ENCODE results near the gene FAM98B. TPM values are rescaled to one million over a fixed set of nuclear protein-coding genes. Genes with fewer than 3 reads are reported as not detected.
A peak's percentile ranks its signal among the peaks of the same experiment; 100 is the strongest.

FAM98B gene
- polyA plus RNA-seq, 1 of the 3 experiments (the other 2 are of a cell fraction), result 5.7 TPM

DNA sequence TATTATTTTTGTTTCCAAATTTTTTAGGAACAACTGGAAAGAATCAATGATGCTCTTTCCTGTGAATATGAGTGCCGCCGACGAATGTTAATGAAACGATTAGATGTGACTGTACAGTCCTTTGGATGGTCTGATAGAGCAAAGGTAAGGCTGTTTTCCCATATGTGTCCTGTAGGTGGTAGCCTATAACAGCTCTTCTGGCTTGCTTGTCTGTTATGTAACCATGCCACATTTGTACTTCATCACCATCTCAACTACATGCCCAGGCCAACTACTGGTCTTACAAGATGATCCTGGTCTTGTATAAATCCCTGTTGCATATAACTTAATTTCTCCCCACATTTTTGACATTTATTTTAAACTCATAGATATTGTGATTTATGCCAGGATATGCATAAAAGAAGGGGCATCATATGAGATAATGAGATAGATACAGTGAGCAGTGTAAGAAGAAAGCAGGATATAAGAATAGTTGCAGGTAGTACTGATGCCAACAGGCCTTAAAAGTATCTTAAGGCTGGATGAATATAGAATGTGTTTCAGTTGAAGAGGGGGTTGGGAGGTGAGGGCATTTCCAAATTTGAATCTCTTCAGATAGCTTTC is 20.3 kb downstream of the FAM98B start (continued):
- TF ChIP-seq, protein P1, sequence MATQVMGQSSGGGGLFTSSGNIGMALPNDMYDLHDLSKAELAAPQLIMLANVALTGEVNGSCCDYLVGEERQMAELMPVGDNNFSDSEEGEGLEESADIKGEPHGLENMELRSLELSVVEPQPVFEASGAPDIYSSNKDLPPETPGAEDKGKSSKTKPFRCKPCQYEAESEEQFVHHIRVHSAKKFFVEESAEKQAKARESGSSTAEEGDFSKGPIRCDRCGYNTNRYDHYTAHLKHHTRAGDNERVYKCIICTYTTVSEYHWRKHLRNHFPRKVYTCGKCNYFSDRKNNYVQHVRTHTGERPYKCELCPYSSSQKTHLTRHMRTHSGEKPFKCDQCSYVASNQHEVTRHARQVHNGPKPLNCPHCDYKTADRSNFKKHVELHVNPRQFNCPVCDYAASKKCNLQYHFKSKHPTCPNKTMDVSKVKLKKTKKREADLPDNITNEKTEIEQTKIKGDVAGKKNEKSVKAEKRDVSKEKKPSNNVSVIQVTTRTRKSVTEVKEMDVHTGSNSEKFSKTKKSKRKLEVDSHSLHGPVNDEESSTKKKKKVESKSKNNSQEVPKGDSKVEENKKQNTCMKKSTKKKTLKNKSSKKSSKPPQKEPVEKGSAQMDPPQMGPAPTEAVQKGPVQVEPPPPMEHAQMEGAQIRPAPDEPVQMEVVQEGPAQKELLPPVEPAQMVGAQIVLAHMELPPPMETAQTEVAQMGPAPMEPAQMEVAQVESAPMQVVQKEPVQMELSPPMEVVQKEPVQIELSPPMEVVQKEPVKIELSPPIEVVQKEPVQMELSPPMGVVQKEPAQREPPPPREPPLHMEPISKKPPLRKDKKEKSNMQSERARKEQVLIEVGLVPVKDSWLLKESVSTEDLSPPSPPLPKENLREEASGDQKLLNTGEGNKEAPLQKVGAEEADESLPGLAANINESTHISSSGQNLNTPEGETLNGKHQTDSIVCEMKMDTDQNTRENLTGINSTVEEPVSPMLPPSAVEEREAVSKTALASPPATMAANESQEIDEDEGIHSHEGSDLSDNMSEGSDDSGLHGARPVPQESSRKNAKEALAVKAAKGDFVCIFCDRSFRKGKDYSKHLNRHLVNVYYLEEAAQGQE (IDR thresholded peaks at IDR 0.05; ENCODE audit: low read depth, low read length), result no peak
- TF ChIP-seq NRF1 (IDR thresholded peaks at IDR 0.05; ENCODE audit: low read depth, low read length) (no peak), TAF1 (IDR thresholded peaks at IDR 0.05; ENCODE audit: borderline replicate concordance, low read depth, low read length) (no peak), MXI1 (IDR thresholded peaks at IDR 0.05; ENCODE audit: low read depth, low read length) (no peak)
- TF ChIP-seq, protein P2, sequence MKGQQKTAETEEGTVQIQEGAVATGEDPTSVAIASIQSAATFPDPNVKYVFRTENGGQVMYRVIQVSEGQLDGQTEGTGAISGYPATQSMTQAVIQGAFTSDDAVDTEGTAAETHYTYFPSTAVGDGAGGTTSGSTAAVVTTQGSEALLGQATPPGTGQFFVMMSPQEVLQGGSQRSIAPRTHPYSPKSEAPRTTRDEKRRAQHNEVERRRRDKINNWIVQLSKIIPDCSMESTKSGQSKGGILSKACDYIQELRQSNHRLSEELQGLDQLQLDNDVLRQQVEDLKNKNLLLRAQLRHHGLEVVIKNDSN (IDR thresholded peaks at IDR 0.05; ENCODE audit: borderline replicate concordance, low read depth), result no peak
- TF ChIP-seq, protein P3, sequence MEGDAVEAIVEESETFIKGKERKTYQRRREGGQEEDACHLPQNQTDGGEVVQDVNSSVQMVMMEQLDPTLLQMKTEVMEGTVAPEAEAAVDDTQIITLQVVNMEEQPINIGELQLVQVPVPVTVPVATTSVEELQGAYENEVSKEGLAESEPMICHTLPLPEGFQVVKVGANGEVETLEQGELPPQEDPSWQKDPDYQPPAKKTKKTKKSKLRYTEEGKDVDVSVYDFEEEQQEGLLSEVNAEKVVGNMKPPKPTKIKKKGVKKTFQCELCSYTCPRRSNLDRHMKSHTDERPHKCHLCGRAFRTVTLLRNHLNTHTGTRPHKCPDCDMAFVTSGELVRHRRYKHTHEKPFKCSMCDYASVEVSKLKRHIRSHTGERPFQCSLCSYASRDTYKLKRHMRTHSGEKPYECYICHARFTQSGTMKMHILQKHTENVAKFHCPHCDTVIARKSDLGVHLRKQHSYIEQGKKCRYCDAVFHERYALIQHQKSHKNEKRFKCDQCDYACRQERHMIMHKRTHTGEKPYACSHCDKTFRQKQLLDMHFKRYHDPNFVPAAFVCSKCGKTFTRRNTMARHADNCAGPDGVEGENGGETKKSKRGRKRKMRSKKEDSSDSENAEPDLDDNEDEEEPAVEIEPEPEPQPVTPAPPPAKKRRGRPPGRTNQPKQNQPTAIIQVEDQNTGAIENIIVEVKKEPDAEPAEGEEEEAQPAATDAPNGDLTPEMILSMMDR (IDR thresholded peaks at IDR 0.05), result peak; percentile 81

DNA sequence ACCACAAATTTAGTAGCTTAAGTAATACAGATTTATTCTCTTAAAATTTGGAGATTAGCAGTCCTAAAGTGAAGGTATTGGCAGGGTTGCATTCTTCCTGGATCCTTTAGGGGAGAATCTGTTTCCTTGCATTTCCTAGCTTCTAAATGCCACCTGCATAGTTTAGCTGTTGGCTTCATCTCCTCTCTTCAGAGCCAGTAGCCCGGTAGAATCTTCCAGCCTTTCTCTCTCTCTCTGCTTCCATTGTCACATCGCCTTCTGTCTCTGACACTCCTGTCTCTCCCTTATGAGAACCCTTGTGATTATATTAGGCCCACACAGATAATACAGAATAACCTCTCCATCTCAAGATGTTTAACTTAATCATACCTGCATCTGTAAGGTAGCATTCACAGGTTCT is 21.4 kb downstream of the FAM98B start:
- no peak overlapping the region for H3K4me3 ChIP-seq (ENCODE audit: low read depth in 2 of 2, low read length in 1 of 2)
- no peak overlapping the region for H3K9ac ChIP-seq
- H3K27me3 ChIP-seq (ENCODE audit: insufficient read depth), result no peaks in the 10 kb centered on the region
- POLR2A ChIA-PET, result no interaction called here
- H3F3A ChIP-seq (replicated peaks; ENCODE audit: insufficient read depth), result peaks cover 14% of the 10 kb centered on the region
- peaks cover 29 to 67% of the 10 kb centered on the region in 2 experiments for H3K36me3 ChIP-seq (replicated peaks in 1 of 2; ENCODE audit: control insufficient read depth in 1 of 2, insufficient read depth in 2 of 2, low read length in 1 of 2)
- H3K9me3 ChIP-seq, result no peaks in the 10 kb centered on the region
- no peak for TF ChIP-seq GABPA (IDR thresholded peaks at IDR 0.05; ENCODE audit: low read depth)
- TF ChIP-seq FOXJ3 (CRISPR knock-in tag; IDR thresholded peaks at IDR 0.05), result no peak
- TF ChIP-seq, protein P1 (IDR thresholded peaks at IDR 0.05; ENCODE audit: low read depth, low read length), result no peak
- TF ChIP-seq, protein P2 (IDR thresholded peaks at IDR 0.05; ENCODE audit: borderline replicate concordance, low read depth), result no peak
- TF ChIP-seq, protein P4, sequence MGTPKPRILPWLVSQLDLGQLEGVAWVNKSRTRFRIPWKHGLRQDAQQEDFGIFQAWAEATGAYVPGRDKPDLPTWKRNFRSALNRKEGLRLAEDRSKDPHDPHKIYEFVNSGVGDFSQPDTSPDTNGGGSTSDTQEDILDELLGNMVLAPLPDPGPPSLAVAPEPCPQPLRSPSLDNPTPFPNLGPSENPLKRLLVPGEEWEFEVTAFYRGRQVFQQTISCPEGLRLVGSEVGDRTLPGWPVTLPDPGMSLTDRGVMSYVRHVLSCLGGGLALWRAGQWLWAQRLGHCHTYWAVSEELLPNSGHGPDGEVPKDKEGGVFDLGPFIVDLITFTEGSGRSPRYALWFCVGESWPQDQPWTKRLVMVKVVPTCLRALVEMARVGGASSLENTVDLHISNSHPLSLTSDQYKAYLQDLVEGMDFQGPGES (IDR thresholded peaks at IDR 0.05; ENCODE audit: low read depth, low read length), result no peak
- TF ChIP-seq, protein P5, sequence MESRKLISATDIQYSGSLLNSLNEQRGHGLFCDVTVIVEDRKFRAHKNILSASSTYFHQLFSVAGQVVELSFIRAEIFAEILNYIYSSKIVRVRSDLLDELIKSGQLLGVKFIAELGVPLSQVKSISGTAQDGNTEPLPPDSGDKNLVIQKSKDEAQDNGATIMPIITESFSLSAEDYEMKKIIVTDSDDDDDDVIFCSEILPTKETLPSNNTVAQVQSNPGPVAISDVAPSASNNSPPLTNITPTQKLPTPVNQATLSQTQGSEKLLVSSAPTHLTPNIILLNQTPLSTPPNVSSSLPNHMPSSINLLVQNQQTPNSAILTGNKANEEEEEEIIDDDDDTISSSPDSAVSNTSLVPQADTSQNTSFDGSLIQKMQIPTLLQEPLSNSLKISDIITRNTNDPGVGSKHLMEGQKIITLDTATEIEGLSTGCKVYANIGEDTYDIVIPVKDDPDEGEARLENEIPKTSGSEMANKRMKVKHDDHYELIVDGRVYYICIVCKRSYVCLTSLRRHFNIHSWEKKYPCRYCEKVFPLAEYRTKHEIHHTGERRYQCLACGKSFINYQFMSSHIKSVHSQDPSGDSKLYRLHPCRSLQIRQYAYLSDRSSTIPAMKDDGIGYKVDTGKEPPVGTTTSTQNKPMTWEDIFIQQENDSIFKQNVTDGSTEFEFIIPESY (IDR thresholded peaks at IDR 0.05; ENCODE audit: borderline replicate concordance, low read depth), result no peak
- no peak for TF ChIP-seq TAF1 (IDR thresholded peaks at IDR 0.05; ENCODE audit: borderline replicate concordance, low read depth, low read length)
- no peak for TF ChIP-seq SMC3 (IDR thresholded peaks at IDR 0.05; ENCODE audit: low read depth, low read length)
- no peak for TF ChIP-seq JUND (IDR thresholded peaks at IDR 0.05)
- TF ChIP-seq, protein P6, sequence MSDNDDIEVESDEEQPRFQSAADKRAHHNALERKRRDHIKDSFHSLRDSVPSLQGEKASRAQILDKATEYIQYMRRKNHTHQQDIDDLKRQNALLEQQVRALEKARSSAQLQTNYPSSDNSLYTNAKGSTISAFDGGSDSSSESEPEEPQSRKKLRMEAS (IDR thresholded peaks at IDR 0.05; ENCODE audit: low read depth), result no peak
- no peaks in the 10 kb centered on the region for H3K9me2 ChIP-seq
- peaks cover 0 to 8% of the 10 kb centered on the region in 2 experiments; a peak in 3 of 4 replicates for H3K4me1 ChIP-seq (ENCODE audit: control insufficient read depth in 1 of 2, insufficient read depth in 2 of 2, low read depth in 1 of 2, low read length in 1 of 2)
- DNase-seq, result no peak
- 0 out of 2 replicates have a peak, but pooled peaks cover 3% of the 10 kb centered on the region for H3K79me2 ChIP-seq (ENCODE audit: insufficient read depth)
- no peak overlapping the region for H3K4me2 ChIP-seq
- no peak overlapping the region for H3K27ac ChIP-seq (ENCODE audit: low read depth in 2 of 2, low read length in 1 of 2)
- CTCF ChIA-PET, result interaction anchor here (0.9 to 6.9 kb wide), 9 partner anchors 21 to 226 kb away, joined by 3 to 56 read pairs (median 7); partner anchors contain the start of genes FAM98B and RASGRP1
- WGBS (ENCODE audit: low lambda C conversion rate), result 94% methylated on average over 2 of the region's 2 CpGs
- H4K20me1 ChIP-seq (ENCODE audit: insufficient read depth), result no peaks in the 10 kb centered on the region
- no peak overlapping the region for H2AFZ ChIP-seq (ENCODE audit: low read depth)

Measured in SK-N-SH (cell line).